HCT116 (cell line): ENCODE data around the gene NCOR1. TPM values are rescaled to one million over a fixed set of nuclear protein-coding genes. Genes with fewer than 3 reads are reported as not detected.

Experiments
- ATAC-seq: fragments of 200-7000 bp; cut with Tn5 transposase; 2 replicates; pipeline ENCODE4 v1.9.1; 2020; ENCODE audit warnings: mild to moderate bottlenecking, moderate library complexity
- BruUV-seq: library from RNA; stranded (reverse); fragments of 400-500 nt; replicated peaks from 2 replicates; lab custom pipeline; 2021; lab: Mats Ljungman, UMichigan
- CTCF ChIA-PET: fragments of 300-600 bp; sonication (Branson Sonifier 250); formaldehyde crosslinking; loops from one replicate; lab custom pipeline; 2021; ENCODE audit warnings: antibody characterized with exemption; lab: Charles Lee
- POLR2A ChIA-PET: fragments of 300-600, 350-600 bp; sonication (Branson Sonifier 250); formaldehyde crosslinking; loops from one replicate; lab custom pipeline; 2021; ENCODE audit warnings: antibody characterized with exemption; lab: Charles Lee
- RAD21 ChIA-PET, 2 experiments: fragments of 300-600 bp; sonication (Branson Sonifier 250); formaldehyde crosslinking; loops; one replicate each; lab custom pipeline; 2023; ENCODE audit warnings: low total read pairs in 2 of 2; ENCODE audit not compliant: uncharacterized antibody in 2 of 2, unreplicated experiment in 2 of 2, low non-redundant PET in 1 of 2; lab: Charles Lee
- DNase-seq: peaks from one replicate; pipeline ENCODE4 v3.0.0-alpha.2; 2010; ENCODE audit warnings: low read depth, low spot score
- H2AFZ ChIP-seq: fragments of 200-600 bp; shearing (Covaris generic), sonication (generic); 2 replicates; pipeline ENCODE4 v1.6.1; 2017; ENCODE audit warnings: low read depth, mixed run types, mixed read lengths, antibody characterized with exemption, low read length; ENCODE audit not compliant: poor library complexity, severe bottlenecking
- H3K27ac ChIP-seq: 2 replicates; pipeline ENCODE4 v1.5.1; 2012; ENCODE audit warnings: low read depth, low read length
- H3K27me3 ChIP-seq: fragments of 200-600 bp; sonication (generic); 2 replicates; pipeline ENCODE4 v1.6.1; 2016; ENCODE audit warnings: mixed run types, low read length, mixed read lengths; ENCODE audit not compliant: insufficient read depth
- H3K36me3 ChIP-seq, 2 experiments: fragments of 200-500 bp in 1 of 2; fragments of 200-600 bp in 1 of 2; sonication (Bioruptor generic) in 1 of 2; sonication (generic) in 1 of 2; 2 replicates each; pipeline versions ENCODE4 v1.5.1 to v1.6.1; 2014 to 2016; ENCODE audit warnings: low read length in 2 of 2, inconsistent platforms in 1 of 2, mixed read lengths in 1 of 2, mixed run types in 1 of 2; ENCODE audit not compliant: insufficient read depth in 2 of 2, control insufficient read depth in 1 of 2
- H3K4me1 ChIP-seq, 2 experiments: fragments of 200-600 bp in 1 of 2; sonication (generic) in 1 of 2; 2 replicates each; pipeline versions ENCODE4 v1.5.1 to v1.6.1; 2012 to 2017; ENCODE audit warnings: low read length in 2 of 2, inconsistent platforms in 1 of 2, mild to moderate bottlenecking in 1 of 2, mixed read lengths in 1 of 2, mixed run types in 1 of 2, moderate library complexity in 1 of 2; ENCODE audit not compliant: insufficient read depth in 2 of 2, control insufficient read depth in 1 of 2
- H3K4me2 ChIP-seq: fragments of 200-600 bp; sonication (generic); 2 replicates; pipeline ENCODE4 v1.6.1; 2017; ENCODE audit warnings: mixed run types, low read length, mixed read lengths
- H3K4me3 ChIP-seq, 2 experiments: fragments of 200-600 bp in 1 of 2; sonication (generic) in 1 of 2; replicated peaks in 1 of 2; 2 replicates each; pipeline ENCODE4 v1.5.1; 2011 to 2016; ENCODE audit warnings: low read length in 2 of 2, control low read depth in 1 of 2, low read depth in 1 of 2, mild to moderate bottlenecking in 1 of 2, mixed read lengths in 1 of 2, mixed run types in 1 of 2
- H3K79me2 ChIP-seq: fragments of 200-600 bp; sonication (generic); 2 replicates; pipeline ENCODE4 v1.6.1; 2017; ENCODE audit warnings: mild to moderate bottlenecking, mixed run types, low read length, moderate library complexity, mixed read lengths; ENCODE audit not compliant: insufficient read depth
- H3K9ac ChIP-seq: fragments of 200-600 bp; sonication (generic); 2 replicates; pipeline ENCODE4 v1.6.1; 2016; ENCODE audit warnings: low read length, mixed read lengths
- H3K9me2 ChIP-seq: fragments of 200-600 bp; sonication (generic), shearing (Covaris generic); 2 replicates; pipeline ENCODE4 v1.6.1; 2017; ENCODE audit warnings: mixed run types, mild to moderate bottlenecking, moderate library complexity; ENCODE audit not compliant: insufficient read depth
- H3K9me3 ChIP-seq, 2 experiments: fragments of 200-500 bp in 1 of 2; fragments of 200-600 bp in 1 of 2; sonication (Bioruptor generic) in 1 of 2; sonication (generic) in 1 of 2; 2 replicates each; pipeline ENCODE4 v1.6.1; 2014 to 2017; ENCODE audit warnings: low read length in 2 of 2, mixed read lengths in 2 of 2, inconsistent platforms in 1 of 2, low read depth in 1 of 2, mild to moderate bottlenecking in 1 of 2, mixed run types in 1 of 2, moderate library complexity in 1 of 2; ENCODE audit not compliant: control insufficient read depth in 1 of 2, insufficient read depth in 1 of 2
- H4K20me1 ChIP-seq: fragments of 200-600 bp; sonication (generic), shearing (Covaris generic); 2 replicates; pipeline ENCODE4 v1.6.1; 2017; ENCODE audit warnings: mixed run types, mild to moderate bottlenecking, moderate library complexity; ENCODE audit not compliant: insufficient read depth
- CBX3 ChIP-seq: IDR thresholded peaks from 2 replicates; pipeline ENCODE4 v1.6.1; 2012; ENCODE audit warnings: low read depth
- CEBPB ChIP-seq: IDR thresholded peaks from 2 replicates; pipeline ENCODE4 v1.6.1; 2012; ENCODE audit warnings: low read depth
- CTCF ChIP-seq, 3 experiments: fragments of 200-600 bp in 1 of 3; sonication (generic) in 1 of 3; IDR thresholded peaks in 2 of 3; conservative IDR thresholded peaks in 1 of 3; 2 replicates each; pipeline ENCODE4 v1.5.1; 2012 to 2017; ENCODE audit warnings: low read depth in 2 of 3, low read length in 2 of 3, antibody characterized with exemption in 1 of 3, borderline replicate concordance in 1 of 3, control low read depth in 1 of 3, mild to moderate bottlenecking in 1 of 3, mixed read lengths in 1 of 3, mixed run types in 1 of 3, moderate library complexity in 1 of 3; ENCODE audit not compliant: insufficient read depth in 1 of 3
- ELF1 ChIP-seq: IDR thresholded peaks from 2 replicates; pipeline ENCODE4 v1.6.1; 2012; ENCODE audit warnings: low read depth, borderline replicate concordance
- FOSL1 ChIP-seq: IDR thresholded peaks from 2 replicates; pipeline ENCODE4 v1.6.1; 2012; ENCODE audit warnings: low read depth
- MAX ChIP-seq: IDR thresholded peaks from 2 replicates; pipeline ENCODE4 v1.6.1; 2012
- POLR2AphosphoS5 ChIP-seq: IDR thresholded peaks from 2 replicates; pipeline ENCODE4 v1.6.1; 2011; ENCODE audit warnings: mild to moderate bottlenecking, low read depth, low read length, moderate library complexity
- RAD21 ChIP-seq: IDR thresholded peaks from 2 replicates; pipeline ENCODE4 v1.6.1; 2012; ENCODE audit warnings: low read depth, mild to moderate bottlenecking
- SIN3A ChIP-seq: IDR thresholded peaks from 2 replicates; pipeline ENCODE4 v1.6.1; 2012; ENCODE audit warnings: low read depth
- SP1 ChIP-seq: IDR thresholded peaks from 2 replicates; pipeline ENCODE4 v1.6.1; 2012; ENCODE audit warnings: low read depth
- SRF ChIP-seq: IDR thresholded peaks from 2 replicates; pipeline ENCODE4 v1.6.1; 2012; ENCODE audit warnings: low read depth
- TCF7L2 ChIP-seq: IDR thresholded peaks from 2 replicates; pipeline ENCODE4 v1.7.0; 2011; ENCODE audit warnings: borderline replicate concordance, inconsistent platforms; ENCODE audit not compliant: insufficient read depth, insufficient read length; ENCODE audit errors: extremely low read depth
- ZNF274 ChIP-seq: fragments of 200-500 bp; sonication (Bioruptor generic); IDR thresholded peaks from 2 replicates; pipeline ENCODE4 v1.6.1; 2014; ENCODE audit warnings: mild to moderate bottlenecking, low read depth, low read length, inconsistent platforms
- intact Hi-C: fragments of 100-400 bp; cut with micrococcal nuclease; formaldehyde crosslinking; loops from 2 replicates; pipeline ENCODE4 v1.10.0; 2022
- total RNA-seq: library from RNA; stranded (reverse); gene quantifications from one replicate; pipeline ENCODE4 v1.2.1, GENCODE V29; 2021; ENCODE audit not compliant: unreplicated experiment
- TF ChIP-seq, protein P1 (sequence below): IDR thresholded peaks from 2 replicates; pipeline ENCODE4 v1.6.1; 2011; ENCODE audit warnings: mild to moderate bottlenecking, low read length, moderate library complexity; ENCODE audit not compliant: insufficient replicate concordance; ENCODE audit errors: extremely low read depth

NCOR1 gene
- total RNA-seq, 1 experiment from 2014 or later = 43.7 TPM

GRCh38 chr17:16091773-16092172 is 123.6 kb downstream of the NCOR1 start:
- H3K27ac ChIP-seq = no peak overlapping the region
- ATAC-seq (no peak), DNase-seq (no peak)
- RAD21 ChIA-PET = no interaction called here
- no peaks in the 10 kb centered on the region for H3K4me1 ChIP-seq
- no peak overlapping the region for H3K4me2 ChIP-seq
- no peak overlapping the region for H3K9ac ChIP-seq
- intact Hi-C loops = no loop called here
- POLR2A ChIA-PET = no interaction called here
- no peaks in the 10 kb centered on the region for H3K27me3 ChIP-seq
- H2AFZ ChIP-seq = no peak overlapping the region
- CTCF ChIA-PET = no interaction called here
- no peaks in the 10 kb centered on the region for H4K20me1 ChIP-seq
- H3K9me3 ChIP-seq = no peaks in the 10 kb centered on the region
- no peaks in the 10 kb centered on the region for H3K9me2 ChIP-seq
- no peak for TF ChIP-seq TCF7L2
- TF ChIP-seq SIN3A = no peak
- TF ChIP-seq POLR2AphosphoS5 = no peak
- TF ChIP-seq CEBPB = no peak
- TF ChIP-seq CBX3 = no peak
- TF ChIP-seq RAD21 = no peak
- BruUV-seq = no TSS peak
- no peak overlapping the region for H3K4me3 ChIP-seq
- H3K79me2 ChIP-seq = peaks cover 10% of the 10 kb centered on the region; the same call in 1 of the 2 replicates
- H3K36me3 ChIP-seq = peaks cover 9 to 12% of the 10 kb centered on the region in 2 experiments

DNA sequence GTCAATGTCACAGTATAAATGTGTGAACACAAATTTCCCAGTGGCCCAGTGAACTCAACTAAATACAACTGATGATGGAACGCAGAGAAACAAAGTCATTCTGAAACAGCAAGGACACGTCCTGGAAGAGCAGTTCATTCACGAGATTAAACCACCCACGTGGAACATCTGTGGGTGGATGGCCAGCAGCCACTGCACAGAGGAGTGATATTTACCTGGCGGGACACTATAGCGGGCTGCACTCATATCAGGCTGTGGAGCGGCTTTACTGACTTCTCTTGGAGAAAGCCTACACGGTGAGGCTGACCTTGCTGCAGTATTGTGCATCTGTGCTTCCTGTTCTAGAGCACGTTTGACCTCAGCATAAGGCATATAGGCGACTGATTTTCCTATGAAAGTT is 128.4 kb downstream of the NCOR1 start:
- Histone ChIP-seq H3K9me3 (no peaks in the 10 kb centered on the region), H3K79me2 (peaks cover 11% of the 10 kb centered on the region; the same call in 1 of the 2 replicates), H3K9ac (no peak overlapping the region), H2AFZ (no peak overlapping the region), H3K4me2 (no peak overlapping the region), H3K9me2 (no peaks in the 10 kb centered on the region), H3K36me3 (peaks cover 7 to 8% of the 10 kb centered on the region in 2 experiments; a peak in 2 of 4 replicates), H3K4me1 (no peaks in the 10 kb centered on the region), H3K4me3 (no peak overlapping the region), H3K27ac (no peak overlapping the region), H3K27me3 (no peaks in the 10 kb centered on the region), H4K20me1 (no peaks in the 10 kb centered on the region)
- RAD21 ChIA-PET = no interaction called here
- POLR2A ChIA-PET = no interaction called here
- no TSS peak for BruUV-seq
- DNase-seq = no peak
- intact Hi-C loops = no loop called here
- CTCF ChIA-PET = no interaction called here
- no peak for ATAC-seq
- TF ChIP-seq ZNF274 = no peak
- TF ChIP-seq, protein P1, sequence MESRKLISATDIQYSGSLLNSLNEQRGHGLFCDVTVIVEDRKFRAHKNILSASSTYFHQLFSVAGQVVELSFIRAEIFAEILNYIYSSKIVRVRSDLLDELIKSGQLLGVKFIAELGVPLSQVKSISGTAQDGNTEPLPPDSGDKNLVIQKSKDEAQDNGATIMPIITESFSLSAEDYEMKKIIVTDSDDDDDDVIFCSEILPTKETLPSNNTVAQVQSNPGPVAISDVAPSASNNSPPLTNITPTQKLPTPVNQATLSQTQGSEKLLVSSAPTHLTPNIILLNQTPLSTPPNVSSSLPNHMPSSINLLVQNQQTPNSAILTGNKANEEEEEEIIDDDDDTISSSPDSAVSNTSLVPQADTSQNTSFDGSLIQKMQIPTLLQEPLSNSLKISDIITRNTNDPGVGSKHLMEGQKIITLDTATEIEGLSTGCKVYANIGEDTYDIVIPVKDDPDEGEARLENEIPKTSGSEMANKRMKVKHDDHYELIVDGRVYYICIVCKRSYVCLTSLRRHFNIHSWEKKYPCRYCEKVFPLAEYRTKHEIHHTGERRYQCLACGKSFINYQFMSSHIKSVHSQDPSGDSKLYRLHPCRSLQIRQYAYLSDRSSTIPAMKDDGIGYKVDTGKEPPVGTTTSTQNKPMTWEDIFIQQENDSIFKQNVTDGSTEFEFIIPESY = no peak
- no peak for TF ChIP-seq CEBPB
- TF ChIP-seq SP1 = no peak
- TF ChIP-seq SRF = no peak
- TF ChIP-seq FOSL1 = no peak
- no peak for TF ChIP-seq ELF1
- TF ChIP-seq SIN3A = no peak
- no peak for TF ChIP-seq POLR2AphosphoS5
- TF ChIP-seq CTCF (IDR thresholded peaks at IDR 0.05 in 2 of 3, conservative IDR thresholded peaks at IDR 0.05 in 1 of 3; ENCODE audit: borderline replicate concordance in 1 of 3, insufficient read depth in 1 of 3, low read depth in 2 of 3, low read length in 2 of 3) = no peak
- TF ChIP-seq RAD21 = no peak
- no peak for TF ChIP-seq MAX
